GM23338 (cell line): ENCODE results near the gene GATA5. TPM values are rescaled to one million over a fixed set of nuclear protein-coding genes. Genes with fewer than 3 reads are reported as not detected.

Source experiments
- ATAC-seq: fragments of 200-7000 bp; cut with Tn5 transposase; 3 replicates; pipeline ENCODE4 v1.9.1; 2020
- DNase-seq: peaks from one replicate; pipeline ENCODE4 v3.0.0-alpha.2; 2015; ENCODE audit warnings: low spot score
- H2AFZ ChIP-seq: fragments of 200-600 bp; sonication (generic); 2 replicates; pipeline ENCODE4 v1.8.0; 2016; ENCODE audit warnings: antibody characterized with exemption, mild to moderate bottlenecking, moderate library complexity
- H3F3A ChIP-seq: fragments of 200-600 bp; sonication (generic); replicated peaks from 2 replicates; pipeline ENCODE4 v1.8.0; 2017; ENCODE audit warnings: antibody characterized with exemption, mixed run types, low read depth
- H3K27ac ChIP-seq: fragments of 200-600 bp; sonication (generic); 2 replicates; pipeline ENCODE4 v1.6.1; 2016; ENCODE audit warnings: low read depth
- H3K27me3 ChIP-seq: fragments of 200-600 bp; sonication (generic); 2 replicates; pipeline ENCODE4 v1.8.0; 2016; ENCODE audit warnings: mild to moderate bottlenecking, mixed run types, moderate library complexity; ENCODE audit not compliant: insufficient read depth
- H3K36me3 ChIP-seq: fragments of 200-600 bp; sonication (generic); 2 replicates; pipeline ENCODE4 v1.8.0; 2016; ENCODE audit warnings: mild to moderate bottlenecking; ENCODE audit not compliant: insufficient read depth
- H3K4me1 ChIP-seq: fragments of 200-600 bp; sonication (generic); 2 replicates; pipeline ENCODE4 v1.8.0; 2016; ENCODE audit warnings: mild to moderate bottlenecking, moderate library complexity; ENCODE audit not compliant: insufficient read depth
- H3K4me2 ChIP-seq: fragments of 200-600 bp; sonication (generic); 2 replicates; pipeline ENCODE4 v1.7.1; 2017; ENCODE audit warnings: mixed run types
- H3K4me3 ChIP-seq: fragments of 200-600 bp; sonication (generic); 2 replicates; pipeline ENCODE4 v1.6.1; 2016; ENCODE audit warnings: mixed run types
- H3K79me2 ChIP-seq: fragments of 200-600 bp; sonication (generic); replicated peaks from 2 replicates; pipeline ENCODE4 v1.8.0; 2017; ENCODE audit warnings: mild to moderate bottlenecking; ENCODE audit not compliant: insufficient read depth
- H3K9me2 ChIP-seq: fragments of 200-600 bp; sonication (generic); 2 replicates; pipeline ENCODE4 v1.8.0; 2017; ENCODE audit not compliant: insufficient read depth
- H4K20me1 ChIP-seq: fragments of 200-600 bp; sonication (generic); replicated peaks from 2 replicates; pipeline ENCODE4 v1.8.0; 2017; ENCODE audit warnings: mild to moderate bottlenecking; ENCODE audit not compliant: insufficient read depth
- H3K27ac Mint-ChIP-seq: 2 replicates; pipeline ENCODE4 v1.8.0; 2020; ENCODE audit warnings: inconsistent platforms, mild to moderate bottlenecking, moderate library complexity, mixed read lengths
- H3K27me3 Mint-ChIP-seq: 3 replicates; pipeline ENCODE4 v1.8.0; 2022; ENCODE audit warnings: low read depth, mild to moderate bottlenecking, moderate library complexity, mixed read lengths, inconsistent platforms; ENCODE audit not compliant: insufficient read depth, poor library complexity
- H3K36me3 Mint-ChIP-seq: 3 replicates; pipeline ENCODE4 v1.8.0; 2021; ENCODE audit warnings: low read depth, mild to moderate bottlenecking, inconsistent platforms, moderate library complexity, mixed read lengths
- H3K4me1 Mint-ChIP-seq: 3 replicates; pipeline ENCODE4 v1.8.0; 2020; ENCODE audit warnings: mild to moderate bottlenecking, inconsistent platforms, mixed read lengths
- H3K4me3 Mint-ChIP-seq: 3 replicates; pipeline ENCODE4 v1.8.0; 2021; ENCODE audit warnings: moderate library complexity, mild to moderate bottlenecking, inconsistent platforms, mixed read lengths
- H3K9me3 Mint-ChIP-seq: 3 replicates; pipeline ENCODE4 v1.8.0; 2020; ENCODE audit warnings: moderate library complexity, mild to moderate bottlenecking, inconsistent platforms, mixed read lengths
- CREB1 ChIP-seq: fragments of 250-450 bp; sonication (Bioruptor Pico); IDR thresholded peaks from 2 replicates; pipeline ENCODE4 v1.5.0; 2020; ENCODE audit warnings: low read depth, mild to moderate bottlenecking, moderate library complexity
- ETS1 ChIP-seq: IDR thresholded peaks from 2 replicates; pipeline ENCODE4 v1.6.1; 2016; ENCODE audit warnings: antibody characterized with exemption
- EZH2 ChIP-seq: fragments of 200-600 bp; sonication (generic); IDR thresholded peaks from one replicate; pipeline ENCODE4 v1.8.0; 2017; ENCODE audit warnings: antibody characterized with exemption, mild to moderate bottlenecking, low read depth; ENCODE audit not compliant: unreplicated experiment
- EZH2phosphoT487 ChIP-seq: fragments of 200-600 bp; sonication (generic); IDR thresholded peaks from one replicate; pipeline ENCODE4 v1.8.1; 2018; ENCODE audit warnings: antibody characterized with exemption; ENCODE audit not compliant: unreplicated experiment
- JUNB ChIP-seq: IDR thresholded peaks from one replicate; pipeline ENCODE4 v1.6.1; 2016; ENCODE audit warnings: antibody characterized with exemption; ENCODE audit not compliant: unreplicated experiment
- NANOG ChIP-seq: IDR thresholded peaks from 2 replicates; pipeline ENCODE4 v1.6.1; 2016; ENCODE audit warnings: antibody characterized with exemption, borderline replicate concordance
- POLR2AphosphoS5 ChIP-seq: IDR thresholded peaks from 2 replicates; pipeline ENCODE4 v1.6.1; 2016; ENCODE audit warnings: antibody characterized with exemption, low read depth
- REST ChIP-seq: IDR thresholded peaks from one replicate; pipeline ENCODE4 v1.6.1; 2018; ENCODE audit warnings: antibody characterized with exemption; ENCODE audit not compliant: unreplicated experiment
- STAT1 ChIP-seq: IDR thresholded peaks from one replicate; pipeline ENCODE4 v1.6.1; 2016; ENCODE audit warnings: antibody characterized with exemption; ENCODE audit not compliant: unreplicated experiment
- ZNF114 ChIP-seq: fragments of 250-450 bp; sonication (Bioruptor Pico); IDR thresholded peaks from 2 replicates; pipeline ENCODE4 v1.5.0; 2020; ENCODE audit warnings: mild to moderate bottlenecking, moderate library complexity
- ZNF331 ChIP-seq: fragments of 250-450 bp; sonication (Bioruptor Pico); IDR thresholded peaks from 2 replicates; pipeline ENCODE4 v1.5.0; 2020; ENCODE audit warnings: low read depth, mild to moderate bottlenecking, moderate library complexity
- ZNF462 ChIP-seq: fragments of 250-450 bp; sonication (Bioruptor Pico); IDR thresholded peaks from 2 replicates; pipeline ENCODE4 v1.5.0; 2020; ENCODE audit warnings: mild to moderate bottlenecking, moderate library complexity
- polyA plus RNA-seq: library from polyadenylated mRNA; unstranded; fragments of >200 nt; fragmentation: Nextera tagmentation; extraction: Ambion mirVana; gene quantifications from 2 replicates; pipeline ENCODE4 v1.2.1, GENCODE V29; 2016
- total RNA-seq: library from RNA; depleted of rRNA; stranded (reverse); fragments of >200 nt; shearing (Covaris generic); gene quantifications from 2 replicates; pipeline ENCODE4 v1.2.3, GENCODE V29; 2014
- TF ChIP-seq, protein P1 (sequence below), 2 experiments: fragments of 200-600 bp in 1 of 2; sonication (generic) in 1 of 2; conservative IDR thresholded peaks; 2 replicates each; pipeline versions ENCODE4 v1.5.1 to v1.6.1; 2016 to 2017; ENCODE audit warnings: antibody characterized with exemption in 2 of 2, low read depth in 2 of 2, mild to moderate bottlenecking in 2 of 2, moderate library complexity in 1 of 2

The GATA5 gene
- total and polyA plus RNA-seq, 2 experiments from 2014 or later, result 0.60 to 0.73 TPM

GRCh38 chr20:62417981-62418708 lies 57.6 kb downstream of the GATA5 start:
- H3K9me2 ChIP-seq, result no peaks in the 10 kb centered on the region
- H3K4me2 ChIP-seq, result no peak overlapping the region
- Mint-ChIP-seq H3K4me1 (no peaks in the 10 kb centered on the region), H3K36me3 (no peaks in the 10 kb centered on the region), H3K27ac (no peak overlapping the region), H3K27me3 (peaks cover 2% of the 10 kb centered on the region), H3K4me3 (no peak overlapping the region), H3K9me3 (no peaks in the 10 kb centered on the region)
- no peaks in the 10 kb centered on the region for H3K27me3 ChIP-seq
- TF ChIP-seq EZH2phosphoT487 (no peak), ZNF331 (CRISPR knock-in tag) (no peak), CREB1 (CRISPR knock-in tag) (no peak), ZNF114 (CRISPR knock-in tag) (no peak), ETS1 (no peak), NANOG (no peak), REST (no peak), ZNF462 (no peak), STAT1 (no peak), EZH2 (no peak), POLR2AphosphoS5 (no peak), JUNB (no peak)
- TF ChIP-seq, protein P1, sequence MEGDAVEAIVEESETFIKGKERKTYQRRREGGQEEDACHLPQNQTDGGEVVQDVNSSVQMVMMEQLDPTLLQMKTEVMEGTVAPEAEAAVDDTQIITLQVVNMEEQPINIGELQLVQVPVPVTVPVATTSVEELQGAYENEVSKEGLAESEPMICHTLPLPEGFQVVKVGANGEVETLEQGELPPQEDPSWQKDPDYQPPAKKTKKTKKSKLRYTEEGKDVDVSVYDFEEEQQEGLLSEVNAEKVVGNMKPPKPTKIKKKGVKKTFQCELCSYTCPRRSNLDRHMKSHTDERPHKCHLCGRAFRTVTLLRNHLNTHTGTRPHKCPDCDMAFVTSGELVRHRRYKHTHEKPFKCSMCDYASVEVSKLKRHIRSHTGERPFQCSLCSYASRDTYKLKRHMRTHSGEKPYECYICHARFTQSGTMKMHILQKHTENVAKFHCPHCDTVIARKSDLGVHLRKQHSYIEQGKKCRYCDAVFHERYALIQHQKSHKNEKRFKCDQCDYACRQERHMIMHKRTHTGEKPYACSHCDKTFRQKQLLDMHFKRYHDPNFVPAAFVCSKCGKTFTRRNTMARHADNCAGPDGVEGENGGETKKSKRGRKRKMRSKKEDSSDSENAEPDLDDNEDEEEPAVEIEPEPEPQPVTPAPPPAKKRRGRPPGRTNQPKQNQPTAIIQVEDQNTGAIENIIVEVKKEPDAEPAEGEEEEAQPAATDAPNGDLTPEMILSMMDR (conservative IDR thresholded peaks at IDR 0.05; ENCODE audit: low read depth in 2 of 2), result no peak
- peaks cover 8% of the 10 kb centered on the region; the same call in 1 of the 2 replicates for H3F3A ChIP-seq
- H3K27ac ChIP-seq, result no peak overlapping the region
- H3K36me3 ChIP-seq, result no peaks in the 10 kb centered on the region
- no peak for ATAC-seq
- no peaks in the 10 kb centered on the region for H3K4me1 ChIP-seq
- no peaks in the 10 kb centered on the region for H4K20me1 ChIP-seq
- DNase-seq, result no peak
- no peak overlapping the region for H3K4me3 ChIP-seq
- H3K79me2 ChIP-seq, result no peaks in the 10 kb centered on the region
- no peak overlapping the region for H2AFZ ChIP-seq
